HepG2 (cell line): Measurements from ENCODE around the gene THSD4. TPM values are rescaled to one million over a fixed set of nuclear protein-coding genes. Genes with fewer than 3 reads are reported as not detected.

ENCODE experiments used
- ATAC-seq: fragments of 200-7000 bp; cut with Tn5 transposase; 3 replicates; pipeline ENCODE4 v1.9.1; 2020; ENCODE audit warnings: mild to moderate bottlenecking, moderate library complexity
- BruUV-seq: library from RNA; stranded (reverse); fragments of 400-500 nt; replicated peaks from 2 replicates; lab custom pipeline; 2021; lab: Mats Ljungman, UMichigan
- CTCF ChIA-PET: fragments of 300-600 bp; formaldehyde crosslinking; extraction: SDS; loops from one replicate; lab custom pipeline; 2021; ENCODE audit warnings: low total read pairs, inconsistent platforms, low intra/inter-chr PET ratio; lab: Yijun Ruan, JAX
- POLR2A ChIA-PET: fragments of 350-600 bp; sonication (Branson Sonifier 250); formaldehyde crosslinking; loops from one replicate; lab custom pipeline; 2020; ENCODE audit warnings: antibody characterized with exemption, inconsistent platforms; lab: Yijun Ruan, JAX
- DNase-seq: peaks from one replicate; pipeline ENCODE4 v3.0.0-alpha.2; 2015; ENCODE audit warnings: low spot score
- FAIRE-seq: peaks from 3 replicates; lab custom pipeline; 2011; peaks lifted over from hg19 to GRCh38; lab: Jason Lieb, UNC
- H2AFZ ChIP-seq: one replicate; pipeline ENCODE4 v1.6.1; 2011; ENCODE audit warnings: low read length, inconsistent platforms
- H3K27ac ChIP-seq: fragments of 300-600 bp; 3 replicates; pipeline ENCODE4 v1.8.0; 2011; ENCODE audit warnings: mixed run types, mild to moderate bottlenecking, mixed read lengths, low read length, inconsistent platforms; ENCODE audit not compliant: insufficient read depth; ENCODE audit errors: extremely low read length
- H3K27me3 ChIP-seq, 2 experiments: fragments of 200-600 bp in 1 of 2; 2 replicates in 1 of 2; 3 replicates in 1 of 2; pipeline versions ENCODE4 v1.6.0 to v1.8.0; 2011; ENCODE audit warnings: low read length in 2 of 2, mild to moderate bottlenecking in 2 of 2, moderate library complexity in 2 of 2, inconsistent platforms in 1 of 2; ENCODE audit not compliant: insufficient read depth in 2 of 2, control insufficient read depth in 1 of 2
- H3K36me3 ChIP-seq, 2 experiments: fragments of 200-600 bp in 1 of 2; replicated peaks in 1 of 2; 2 replicates in 1 of 2; 3 replicates in 1 of 2; pipeline versions ENCODE4 v1.5.1 to v1.8.0; 2011; ENCODE audit warnings: low read length in 2 of 2, inconsistent platforms in 1 of 2; ENCODE audit not compliant: insufficient read depth in 2 of 2, control insufficient read depth in 1 of 2
- H3K4me1 ChIP-seq: 2 replicates; pipeline ENCODE4 v1.5.1; 2012; ENCODE audit warnings: low read length, inconsistent platforms; ENCODE audit not compliant: insufficient read depth
- H3K4me2 ChIP-seq: 2 replicates; pipeline ENCODE4 v1.6.0; 2011; ENCODE audit warnings: low read depth, low read length, inconsistent platforms
- H3K4me3 ChIP-seq, 3 experiments: fragments of 200-600 bp in 1 of 3; sonication (generic), shearing (Covaris generic) in 1 of 3; replicated peaks in 1 of 3; 2 replicates each; pipeline ENCODE4 v1.5.1; 2011 to 2016; ENCODE audit warnings: low read length in 3 of 3, inconsistent platforms in 2 of 3, low read depth in 2 of 3, mild to moderate bottlenecking in 2 of 3, control low read depth in 1 of 3, mixed read lengths in 1 of 3; ENCODE audit not compliant: insufficient read depth in 1 of 3
- H3K79me2 ChIP-seq: one replicate; pipeline ENCODE4 v1.6.1; 2011; ENCODE audit warnings: low read length, inconsistent platforms; ENCODE audit not compliant: insufficient read depth
- H3K9ac ChIP-seq: 2 replicates; pipeline ENCODE4 v1.6.0; 2011; ENCODE audit warnings: mild to moderate bottlenecking, low read depth, low read length, inconsistent platforms; ENCODE audit not compliant: insufficient read depth
- H3K9me3 ChIP-seq: 2 replicates; pipeline ENCODE4 v1.5.1; 2012; ENCODE audit warnings: mild to moderate bottlenecking, low read length
- H4K20me1 ChIP-seq: 2 replicates; pipeline ENCODE4 v1.6.0; 2011; ENCODE audit warnings: inconsistent platforms, mild to moderate bottlenecking, low read length, moderate library complexity; ENCODE audit not compliant: insufficient read depth
- HDAC1 ChIP-seq: sonication (generic); formaldehyde crosslinking; IDR thresholded peaks from 2 replicates; pipeline ENCODE4 v1.5.1; 2020; ENCODE audit warnings: mild to moderate bottlenecking, missing genetic modification reagents
- HNRNPH1 ChIP-seq: fragments of 200-400 bp; formaldehyde crosslinking; optimal IDR thresholded peaks from 2 replicates; pipeline ENCODE3; 2017; ENCODE audit warnings: mild to moderate bottlenecking, low read depth, low read length
- KDM3A ChIP-seq: IDR thresholded peaks from 2 replicates; pipeline ENCODE4 v1.6.1; 2018; ENCODE audit warnings: low read depth, missing compliant biosample characterization
- MYC ChIP-seq: sonication (generic); formaldehyde crosslinking; IDR thresholded peaks from 2 replicates; pipeline ENCODE4 v1.9.0; 2021; ENCODE audit warnings: missing genetic modification reagents, borderline replicate concordance
- PHF21A ChIP-seq: sonication (generic); formaldehyde crosslinking; IDR thresholded peaks from 2 replicates; pipeline ENCODE4 v1.5.0; 2020; ENCODE audit warnings: mild to moderate bottlenecking, missing genetic modification reagents
- POLR2A ChIP-seq, 2 experiments: IDR thresholded peaks; 2 replicates each; pipeline ENCODE4 v1.6.1; 2011; ENCODE audit warnings: low read depth in 2 of 2, low read length in 2 of 2, mild to moderate bottlenecking in 1 of 2, moderate library complexity in 1 of 2; ENCODE audit not compliant: insufficient read depth in 1 of 2
- SMARCE1 ChIP-seq: fragments of 450-650 bp; IDR thresholded peaks from 2 replicates; pipeline ENCODE4 v1.6.1; 2017; ENCODE audit warnings: borderline replicate concordance
- ZBTB3 ChIP-seq: sonication (generic); formaldehyde crosslinking; IDR thresholded peaks from 2 replicates; pipeline ENCODE4 v1.4.0; 2020; ENCODE audit warnings: low read depth, mild to moderate bottlenecking, moderate library complexity, missing genetic modification reagents, borderline replicate concordance
- ZC3H13 ChIP-seq: sonication (generic); formaldehyde crosslinking; IDR thresholded peaks from 2 replicates; pipeline ENCODE4 v1.8.1; 2023; ENCODE audit warnings: mild to moderate bottlenecking, missing genetic modification reagents, moderate library complexity
- ZFP91 ChIP-seq: sonication (generic); formaldehyde crosslinking; IDR thresholded peaks from 2 replicates; pipeline ENCODE4 v1.9.0; 2022; ENCODE audit warnings: missing genetic modification reagents, mild to moderate bottlenecking, borderline replicate concordance
- ZNF598 ChIP-seq: sonication (generic); formaldehyde crosslinking; IDR thresholded peaks from 2 replicates; pipeline ENCODE4 v1.5.1; 2020; ENCODE audit warnings: mild to moderate bottlenecking, missing genetic modification reagents, borderline replicate concordance
- ZNF605 ChIP-seq: sonication (generic); formaldehyde crosslinking; IDR thresholded peaks from 2 replicates; pipeline ENCODE4 v1.8.0; 2022; ENCODE audit warnings: mild to moderate bottlenecking, missing genetic modification reagents
- WGBS: methylation state at CpG from one replicate; pipeline ENCODE4 v1.1.6; 2017; ENCODE audit warnings: low lambda C conversion rate; 5-methylcytosine and 5-hydroxymethylcytosine counted together
- in situ Hi-C: cut with HindIII; loops from 2 replicates; pipeline ENCODE4 v1.10.0; 2017; ENCODE audit warnings: low pct_unique_long_range_greater_than_20kb; ENCODE audit not compliant: extremely low pct_ligation_motif_present
- intact Hi-C: fragments of 100-400 bp; cut with micrococcal nuclease; formaldehyde crosslinking; loops from one replicate; pipeline ENCODE4 v1.10.0; 2022; ENCODE audit not compliant: unreplicated experiment
- polyA plus RNA-seq, 8 experiments: library from polyadenylated mRNA; depleted of rRNA in 3 of 8; stranded (reverse) in 7 of 8; unstranded in 1 of 8; fragments of >200 nt; fragmentation: Illumina TruSeq in 4 of 8; extraction: Trizol in 4 of 8; gene quantifications; 2 replicates each; pipeline versions ENCODE4 v1.2.1 to v1.2.3, GENCODE V29; 2011 to 2016; ENCODE audit warnings: low read depth in 4 of 8, missing spikeins in 1 of 8, mixed read lengths in 1 of 8; ENCODE audit not compliant: insufficient read depth in 1 of 8
- total RNA-seq, 5 experiments: library from RNA; depleted of rRNA; stranded (reverse); fragments of >200 nt; fragmentation: Illumina TruSeq; extraction: Trizol; gene quantifications; 2 replicates each; pipeline ENCODE4 v1.2.3, GENCODE V29; 2016; ENCODE audit warnings: low read depth in 1 of 5
- TF ChIP-seq, protein P1 (sequence below): sonication (generic); formaldehyde crosslinking; IDR thresholded peaks from 2 replicates; pipeline ENCODE4 v1.5.1; 2020; ENCODE audit warnings: missing genetic modification reagents, mild to moderate bottlenecking, borderline replicate concordance
- TF ChIP-seq, protein P2 (sequence below): sonication (generic); formaldehyde crosslinking; IDR thresholded peaks from 2 replicates; pipeline ENCODE4 v1.5.0; 2020; ENCODE audit warnings: mild to moderate bottlenecking, missing genetic modification reagents
- TF ChIP-seq, protein P3 (sequence below): sonication (generic); formaldehyde crosslinking; IDR thresholded peaks from 2 replicates; pipeline ENCODE4 v1.4.0; 2020; ENCODE audit warnings: missing genetic modification reagents
- TF ChIP-seq, protein P4 (sequence below): IDR thresholded peaks from 2 replicates; pipeline ENCODE4 v1.6.1; 2016; ENCODE audit warnings: mild to moderate bottlenecking

The THSD4 gene
- total and polyA plus RNA-seq, 2 of the 13 experiments (the other 11 are each of a cell fraction or from before 2014, with no cell fraction given) = 0.07 to 0.21 TPM

GRCh38 chr15:71294251-71294910 lies 179.1 kb downstream of the THSD4 start:
- no peak for DNase-seq
- no peak overlapping the region for H3K4me2 ChIP-seq
- BruUV-seq = no TSS peak
- no peaks in the 10 kb centered on the region for H4K20me1 ChIP-seq
- in situ Hi-C loops = no loop called here
- H3K4me3 ChIP-seq = no peak overlapping the region
- no peak for FAIRE-seq
- H3K9ac ChIP-seq = no peak overlapping the region
- no peaks in the 10 kb centered on the region for H3K79me2 ChIP-seq
- POLR2A ChIA-PET = no interaction called here
- H3K9me3 ChIP-seq = no peaks in the 10 kb centered on the region
- no peak overlapping the region for H2AFZ ChIP-seq
- no peak overlapping the region for H3K27ac ChIP-seq
- WGBS = 49% methylated on average over 8 of the region's 12 CpGs
- no peaks in the 10 kb centered on the region for H3K4me1 ChIP-seq
- no peaks in the 10 kb centered on the region for H3K36me3 ChIP-seq
- TF ChIP-seq, protein P1, sequence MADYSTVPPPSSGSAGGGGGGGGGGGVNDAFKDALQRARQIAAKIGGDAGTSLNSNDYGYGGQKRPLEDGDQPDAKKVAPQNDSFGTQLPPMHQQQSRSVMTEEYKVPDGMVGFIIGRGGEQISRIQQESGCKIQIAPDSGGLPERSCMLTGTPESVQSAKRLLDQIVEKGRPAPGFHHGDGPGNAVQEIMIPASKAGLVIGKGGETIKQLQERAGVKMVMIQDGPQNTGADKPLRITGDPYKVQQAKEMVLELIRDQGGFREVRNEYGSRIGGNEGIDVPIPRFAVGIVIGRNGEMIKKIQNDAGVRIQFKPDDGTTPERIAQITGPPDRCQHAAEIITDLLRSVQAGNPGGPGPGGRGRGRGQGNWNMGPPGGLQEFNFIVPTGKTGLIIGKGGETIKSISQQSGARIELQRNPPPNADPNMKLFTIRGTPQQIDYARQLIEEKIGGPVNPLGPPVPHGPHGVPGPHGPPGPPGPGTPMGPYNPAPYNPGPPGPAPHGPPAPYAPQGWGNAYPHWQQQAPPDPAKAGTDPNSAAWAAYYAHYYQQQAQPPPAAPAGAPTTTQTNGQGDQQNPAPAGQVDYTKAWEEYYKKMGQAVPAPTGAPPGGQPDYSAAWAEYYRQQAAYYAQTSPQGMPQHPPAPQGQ (CRISPR knock-in tag) = no peak
- no peak for TF ChIP-seq ZNF605 (CRISPR knock-in tag)
- no peak for TF ChIP-seq KDM3A (CRISPR knock-in tag)
- no peak for TF ChIP-seq ZC3H13
- TF ChIP-seq ZBTB3 (CRISPR knock-in tag) = no peak
- no peak for TF ChIP-seq ZFP91
- TF ChIP-seq ZNF598 (CRISPR knock-in tag) = no peak
- TF ChIP-seq HDAC1 (CRISPR knock-in tag) = no peak
- no peak for TF ChIP-seq POLR2A (IDR thresholded peaks at IDR 0.05; ENCODE audit: insufficient read depth in 1 of 2, low read depth in 2 of 2, low read length in 2 of 2)
- TF ChIP-seq, protein P2, sequence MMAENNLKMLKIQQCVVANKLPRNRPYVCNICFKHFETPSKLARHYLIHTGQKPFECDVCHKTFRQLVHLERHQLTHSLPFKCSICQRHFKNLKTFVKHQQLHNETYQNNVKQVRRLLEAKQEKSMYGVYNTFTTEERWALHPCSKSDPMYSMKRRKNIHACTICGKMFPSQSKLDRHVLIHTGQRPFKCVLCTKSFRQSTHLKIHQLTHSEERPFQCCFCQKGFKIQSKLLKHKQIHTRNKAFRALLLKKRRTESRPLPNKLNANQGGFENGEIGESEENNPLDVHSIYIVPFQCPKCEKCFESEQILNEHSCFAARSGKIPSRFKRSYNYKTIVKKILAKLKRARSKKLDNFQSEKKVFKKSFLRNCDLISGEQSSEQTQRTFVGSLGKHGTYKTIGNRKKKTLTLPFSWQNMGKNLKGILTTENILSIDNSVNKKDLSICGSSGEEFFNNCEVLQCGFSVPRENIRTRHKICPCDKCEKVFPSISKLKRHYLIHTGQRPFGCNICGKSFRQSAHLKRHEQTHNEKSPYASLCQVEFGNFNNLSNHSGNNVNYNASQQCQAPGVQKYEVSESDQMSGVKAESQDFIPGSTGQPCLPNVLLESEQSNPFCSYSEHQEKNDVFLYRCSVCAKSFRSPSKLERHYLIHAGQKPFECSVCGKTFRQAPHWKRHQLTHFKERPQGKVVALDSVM (CRISPR knock-in tag) = no peak
- TF ChIP-seq MYC (CRISPR knock-in tag) = no peak
- TF ChIP-seq HNRNPH1 = no peak
- no peak for TF ChIP-seq PHF21A (CRISPR knock-in tag)
- TF ChIP-seq, protein P3, sequence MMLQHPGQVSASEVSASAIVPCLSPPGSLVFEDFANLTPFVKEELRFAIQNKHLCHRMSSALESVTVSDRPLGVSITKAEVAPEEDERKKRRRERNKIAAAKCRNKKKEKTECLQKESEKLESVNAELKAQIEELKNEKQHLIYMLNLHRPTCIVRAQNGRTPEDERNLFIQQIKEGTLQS (CRISPR knock-in tag) = no peak
- TF ChIP-seq SMARCE1 = no peak
- TF ChIP-seq, protein P4, sequence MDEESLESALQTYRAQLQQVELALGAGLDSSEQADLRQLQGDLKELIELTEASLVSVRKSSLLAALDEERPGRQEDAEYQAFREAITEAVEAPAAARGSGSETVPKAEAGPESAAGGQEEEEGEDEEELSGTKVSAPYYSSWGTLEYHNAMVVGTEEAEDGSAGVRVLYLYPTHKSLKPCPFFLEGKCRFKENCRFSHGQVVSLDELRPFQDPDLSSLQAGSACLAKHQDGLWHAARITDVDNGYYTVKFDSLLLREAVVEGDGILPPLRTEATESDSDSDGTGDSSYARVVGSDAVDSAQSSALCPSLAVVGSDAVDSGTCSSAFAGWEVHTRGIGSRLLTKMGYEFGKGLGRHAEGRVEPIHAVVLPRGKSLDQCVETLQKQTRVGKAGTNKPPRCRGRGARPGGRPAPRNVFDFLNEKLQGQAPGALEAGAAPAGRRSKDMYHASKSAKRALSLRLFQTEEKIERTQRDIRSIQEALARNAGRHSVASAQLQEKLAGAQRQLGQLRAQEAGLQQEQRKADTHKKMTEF (CRISPR knock-in tag) = no peak
- TF ChIP-seq, all 625 proteins: peak for 0
- no peak for ATAC-seq
- H3K27me3 ChIP-seq = no peaks in the 10 kb centered on the region
- intact Hi-C loops = no loop called here
- CTCF ChIA-PET = no interaction called here
